ENCODE measurements around the gene DMP1.
"Not testable (repeated sequence)": the region's sequence is repeated elsewhere in the genome, so short reads cannot be mapped to it uniquely, and the experiment has no call there.

Gene DMP1

DNA sequence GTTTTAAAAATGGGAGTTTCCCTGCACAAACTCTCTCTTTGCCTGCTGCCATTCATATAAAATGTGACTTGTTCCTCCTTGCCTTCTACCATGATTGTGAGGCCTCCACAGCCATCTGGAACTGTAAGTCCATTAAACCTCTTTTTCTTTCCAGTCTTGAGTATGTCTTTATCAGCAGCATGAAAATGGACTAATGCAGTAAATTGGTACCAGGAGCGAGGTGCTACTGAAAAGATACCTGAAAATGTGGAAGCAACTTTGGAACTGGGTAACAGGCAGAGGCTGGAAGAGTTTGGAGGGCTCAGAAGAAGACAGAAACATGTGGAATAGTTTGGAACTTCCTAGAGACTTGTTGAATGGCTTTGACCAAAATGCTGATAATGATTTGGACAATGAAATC is 40.9 kb downstream of the DMP1 start:
- not testable (repeated sequence) for DNase-seq

DNA sequence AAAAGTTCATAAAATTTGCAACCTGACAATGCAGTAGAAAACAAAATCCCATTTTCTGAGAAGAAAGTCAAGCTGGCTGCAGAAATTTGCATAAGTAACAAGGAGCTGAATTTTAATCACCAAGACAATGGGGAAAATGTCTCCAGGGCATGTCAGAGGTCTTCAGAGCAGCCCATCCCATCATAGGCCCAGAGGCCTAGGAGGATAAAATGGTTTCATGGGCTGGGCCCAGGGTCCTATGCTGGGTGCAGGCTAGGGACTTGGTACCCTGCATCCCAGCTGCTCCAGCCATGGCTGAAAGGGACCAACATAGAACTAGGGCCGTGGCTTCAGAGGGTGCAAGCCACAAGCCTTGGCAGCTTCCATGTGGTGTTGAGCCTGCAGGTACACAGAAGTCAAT is 42.0 kb downstream of the DMP1 start:
- not testable (repeated sequence) for DNase-seq

GRCh38 chr4:87697272-87697671 is 47.2 kb downstream of the DMP1 start:
- no peak for DNase-seq

DNA sequence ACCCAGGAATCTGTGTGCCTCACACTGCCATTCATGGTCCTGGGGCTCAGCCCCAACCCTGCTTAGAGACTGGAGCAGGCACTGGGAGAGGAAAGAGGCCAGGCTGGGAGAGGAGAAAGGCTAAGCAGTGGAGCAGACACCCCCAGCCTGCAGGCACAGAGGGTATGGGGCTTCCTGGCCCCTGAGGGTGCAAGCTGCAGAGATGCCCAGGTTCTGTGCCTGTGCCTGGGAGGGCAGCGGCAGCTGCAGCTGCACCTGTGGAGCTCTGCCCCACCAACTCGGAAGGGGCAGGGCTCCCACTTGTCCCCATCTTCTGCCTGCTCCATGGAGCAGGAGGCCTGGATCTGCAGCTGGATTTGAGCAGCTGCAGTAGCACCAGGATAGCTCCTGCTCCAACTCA is 47.9 kb downstream of the DMP1 start:
- no peak for DNase-seq

DNA sequence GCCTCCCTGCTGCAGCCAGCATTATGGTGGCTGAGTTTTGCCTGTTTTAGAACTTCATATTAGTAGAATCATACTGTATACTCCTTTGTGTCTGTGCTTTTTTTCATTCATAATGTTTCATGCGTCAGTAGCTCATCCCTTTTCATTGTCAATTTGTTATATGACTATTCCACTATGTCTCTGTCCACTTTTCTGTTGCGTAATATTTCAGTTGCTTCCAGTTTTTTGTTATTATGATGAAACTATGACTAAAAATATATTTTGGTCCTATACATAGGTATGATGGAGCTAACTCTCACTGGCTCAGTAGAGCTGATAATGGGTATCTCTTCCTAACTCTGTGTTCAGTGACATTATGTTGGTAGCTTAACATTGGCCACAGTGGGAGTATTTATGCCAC is 48.3 kb downstream of the DMP1 start:
- no peak for DNase-seq

DNA sequence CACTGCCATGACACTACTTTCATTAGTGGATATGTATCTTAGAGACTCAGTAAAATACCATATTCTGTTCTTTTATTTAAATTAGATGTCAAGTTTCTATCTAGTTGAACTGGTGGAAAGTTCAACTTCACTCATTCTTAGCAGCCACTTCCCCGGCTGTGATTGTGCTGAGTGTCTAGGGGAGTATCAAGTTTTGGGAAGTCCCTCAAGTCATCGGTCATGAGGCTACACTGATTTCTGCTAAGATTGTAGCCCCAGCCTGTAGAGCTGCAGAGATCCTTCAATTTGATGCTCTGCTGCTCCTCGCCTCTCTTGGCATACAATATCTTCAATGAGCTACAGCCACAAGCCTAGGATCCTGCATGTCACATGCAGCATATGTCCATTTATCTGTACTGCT is 53.9 kb downstream of the DMP1 start:
- DNase-seq, result no peak

DNA sequence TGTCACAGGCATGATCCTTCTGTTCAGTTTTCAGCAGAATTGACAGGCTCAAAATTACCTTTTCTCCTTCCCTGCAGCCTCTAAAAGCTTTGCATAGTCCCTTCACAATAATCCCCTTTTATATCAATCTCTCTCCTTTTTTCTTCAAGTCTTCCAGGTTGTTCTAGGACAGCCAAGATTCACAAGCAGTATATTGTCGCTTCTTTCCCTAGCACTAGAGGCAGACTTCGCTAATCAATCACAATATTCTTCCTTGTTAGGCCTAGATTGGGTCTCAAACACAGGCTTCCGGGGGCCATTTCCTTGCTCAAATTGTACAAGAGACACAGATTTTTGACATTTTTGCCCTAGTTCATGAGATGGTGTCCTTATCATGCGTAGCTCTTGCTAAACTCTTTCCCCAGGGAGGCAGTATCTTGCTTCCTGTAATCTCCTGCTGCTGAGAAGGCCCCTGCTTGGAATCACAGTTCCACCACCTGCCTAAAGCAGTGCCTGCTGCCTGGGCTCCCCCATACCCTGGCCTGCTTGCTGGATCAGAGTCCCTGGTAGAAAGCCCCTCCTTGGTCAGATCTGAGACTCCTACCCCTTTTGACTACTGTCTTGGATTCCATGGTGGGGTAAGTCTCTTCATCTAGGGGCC is 57.3 kb downstream of the DMP1 start:
- no peak for DNase-seq
